ENCODE measurements around the gene USP3. TPM values are rescaled to one million over a fixed set of nuclear protein-coding genes. Genes with fewer than 3 reads are reported as not detected.

The USP3 gene
- total and polyA plus RNA-seq, 8 donors = 37.4 to 80.7 (median 42.3) TPM

DNA sequence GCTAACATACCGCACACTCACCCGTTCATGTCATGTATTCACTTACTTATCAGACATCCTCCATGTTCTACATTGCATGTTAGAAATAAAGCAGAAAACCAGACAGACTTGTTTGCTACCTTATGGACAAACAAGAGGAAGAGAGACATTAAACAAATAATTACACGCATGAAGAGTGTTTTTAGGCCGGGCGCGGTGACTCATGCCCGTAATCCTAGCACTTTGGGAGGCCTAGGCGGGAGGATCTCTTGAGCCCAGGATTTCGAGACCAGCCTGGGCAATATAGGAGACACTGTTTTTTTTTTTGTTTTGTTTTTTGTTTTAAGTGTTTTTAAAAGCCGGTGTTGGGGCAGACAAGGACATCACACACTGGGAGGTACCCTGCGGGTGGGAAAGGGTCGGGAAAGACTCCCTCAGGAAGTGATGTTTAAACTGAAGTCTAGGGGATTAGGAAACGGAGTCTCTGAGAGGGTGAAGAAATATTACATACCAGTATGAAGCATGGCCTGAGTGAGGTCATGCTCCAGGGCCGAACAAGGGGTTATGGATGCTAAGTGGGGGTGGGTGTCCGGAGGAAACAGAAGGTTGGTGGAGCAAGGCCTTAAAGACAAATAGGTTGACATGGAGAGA, 2.1 kb upstream of the USP3 start:
- peak overlapping the region in 1 of 2 donors; percentile 89 for H3K4me3 ChIP-seq
- no peaks in the 10 kb centered on the region for H3K9me3 ChIP-seq
- DNase-seq = no peak
- H3K36me3 ChIP-seq = no peaks in the 10 kb centered on the region
- no peak for ATAC-seq
- no peaks in the 10 kb centered on the region for H3K27me3 ChIP-seq
- intact Hi-C loops (cut with DNase I) = loop anchor here in 1 of 2 donors (10.0 kb wide), 1 partner anchor 93 kb away; the partner anchor contains the start of gene FBXL22
- peak overlapping the region; percentile 99 to 100 for H3K27ac ChIP-seq
- TF ChIP-seq, protein P1, sequence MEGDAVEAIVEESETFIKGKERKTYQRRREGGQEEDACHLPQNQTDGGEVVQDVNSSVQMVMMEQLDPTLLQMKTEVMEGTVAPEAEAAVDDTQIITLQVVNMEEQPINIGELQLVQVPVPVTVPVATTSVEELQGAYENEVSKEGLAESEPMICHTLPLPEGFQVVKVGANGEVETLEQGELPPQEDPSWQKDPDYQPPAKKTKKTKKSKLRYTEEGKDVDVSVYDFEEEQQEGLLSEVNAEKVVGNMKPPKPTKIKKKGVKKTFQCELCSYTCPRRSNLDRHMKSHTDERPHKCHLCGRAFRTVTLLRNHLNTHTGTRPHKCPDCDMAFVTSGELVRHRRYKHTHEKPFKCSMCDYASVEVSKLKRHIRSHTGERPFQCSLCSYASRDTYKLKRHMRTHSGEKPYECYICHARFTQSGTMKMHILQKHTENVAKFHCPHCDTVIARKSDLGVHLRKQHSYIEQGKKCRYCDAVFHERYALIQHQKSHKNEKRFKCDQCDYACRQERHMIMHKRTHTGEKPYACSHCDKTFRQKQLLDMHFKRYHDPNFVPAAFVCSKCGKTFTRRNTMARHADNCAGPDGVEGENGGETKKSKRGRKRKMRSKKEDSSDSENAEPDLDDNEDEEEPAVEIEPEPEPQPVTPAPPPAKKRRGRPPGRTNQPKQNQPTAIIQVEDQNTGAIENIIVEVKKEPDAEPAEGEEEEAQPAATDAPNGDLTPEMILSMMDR (IDR thresholded peaks at IDR 0.05) = no peak
- peaks cover 37 to 72% of the 10 kb centered on the region in 2 donors for H3K4me1 ChIP-seq

DNA sequence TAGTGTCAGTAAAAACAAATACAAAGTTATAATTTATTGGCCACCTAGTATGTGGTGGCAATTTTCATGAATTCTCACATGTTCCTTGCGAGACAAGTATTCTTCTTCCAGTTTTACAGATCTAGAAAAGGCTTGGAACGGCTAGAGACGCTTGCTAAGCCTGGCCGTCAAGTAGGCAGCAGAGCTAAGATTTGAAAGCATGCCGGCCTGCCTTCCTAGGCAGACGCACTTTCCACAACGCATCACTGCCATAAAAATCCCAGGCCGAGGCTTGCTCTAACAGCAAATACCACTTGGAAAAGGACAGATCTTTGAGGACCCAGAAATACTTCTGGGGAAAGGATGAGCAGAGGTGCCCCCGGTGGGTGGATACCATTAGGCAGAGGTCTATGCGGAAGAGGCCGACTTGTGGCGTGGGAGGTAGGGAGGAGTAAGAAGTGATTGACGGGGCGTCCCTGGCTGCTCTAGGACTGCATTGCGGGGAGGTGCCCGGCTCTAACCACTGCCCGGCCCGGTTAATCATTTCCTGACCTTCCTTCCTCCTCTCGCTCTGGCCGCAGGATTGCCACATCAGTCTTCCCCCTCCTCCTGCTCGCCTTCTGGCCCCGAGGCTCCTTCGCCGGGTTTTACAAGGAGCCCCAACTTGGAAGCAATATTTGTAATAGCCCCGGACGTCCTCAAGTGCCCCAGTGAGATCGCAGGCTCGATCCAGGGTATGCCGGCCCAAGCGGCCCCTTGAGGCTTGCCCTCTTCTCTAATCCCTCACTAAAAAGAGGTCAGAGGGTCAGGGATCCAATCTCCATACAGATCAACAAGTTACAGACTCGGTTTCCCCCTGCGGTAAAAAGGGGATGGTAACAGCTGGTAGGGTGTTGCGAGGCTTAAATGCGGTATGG, 1.3 kb upstream of the USP3 start:
- H3K36me3 ChIP-seq = no peaks in the 10 kb centered on the region
- TF ChIP-seq, protein P1 (IDR thresholded peaks at IDR 0.05) = no peak
- intact Hi-C loops (cut with DNase I) = loop anchor here in 1 of 2 donors (10.0 kb wide), 1 partner anchor 92 kb away; the partner anchor contains the start of gene FBXL22
- DNase-seq (peak; percentile 46 to 98 (median 90)), ATAC-seq (peak; percentile 61)
- H3K4me1 ChIP-seq = peaks cover 41 to 72% of the 10 kb centered on the region in 2 donors
- no peaks in the 10 kb centered on the region for H3K27me3 ChIP-seq
- peak overlapping the region; percentile 99 to 100 for H3K27ac ChIP-seq
- H3K9me3 ChIP-seq = no peaks in the 10 kb centered on the region
- peak overlapping the region; percentile 54 to 89 for H3K4me3 ChIP-seq

DNA sequence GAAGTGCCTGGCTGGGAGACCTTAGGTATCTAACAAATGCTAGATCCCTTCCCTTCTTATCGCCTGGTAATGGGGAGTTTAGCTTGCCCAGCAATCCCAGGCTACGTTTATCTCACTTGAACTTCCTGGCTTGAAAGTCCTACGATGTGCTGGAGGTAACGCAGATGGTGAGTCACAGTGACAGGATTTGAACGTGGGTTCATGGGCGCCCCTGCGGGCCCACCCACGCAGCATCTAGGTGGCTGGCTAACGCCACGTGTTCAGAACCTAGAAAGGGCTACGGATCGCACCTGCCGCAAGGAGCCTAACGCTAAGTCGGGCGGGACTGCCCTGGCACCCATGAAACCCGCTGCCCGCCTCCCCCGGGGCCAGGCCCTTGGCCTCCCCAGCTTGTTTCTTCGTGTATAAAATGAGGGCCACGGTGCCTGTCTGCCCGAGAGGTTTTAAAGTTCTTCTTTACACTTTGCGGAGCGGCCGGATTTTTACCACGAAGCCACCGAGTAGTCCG, 600 bp upstream of the USP3 start:
- ATAC-seq = peak; percentile 31
- peak overlapping the region; percentile 54 to 89 for H3K4me3 ChIP-seq
- H3K4me1 ChIP-seq = peaks cover 42 to 75% of the 10 kb centered on the region in 2 donors
- H3K9me3 ChIP-seq = no peaks in the 10 kb centered on the region
- H3K36me3 ChIP-seq = no peaks in the 10 kb centered on the region
- intact Hi-C loops (cut with DNase I) = loop anchor here in 1 of 2 donors (10.0 kb wide), 1 partner anchor 91 kb away; the partner anchor contains the start of gene FBXL22
- no peaks in the 10 kb centered on the region for H3K27me3 ChIP-seq
- TF ChIP-seq, protein P1 (IDR thresholded peaks at IDR 0.05) = no peak
- H3K27ac ChIP-seq = peak overlapping the region; percentile 99 to 100
- peak in 3 of 4 donors; percentile 59 to 88 (median 75) for DNase-seq

DNA sequence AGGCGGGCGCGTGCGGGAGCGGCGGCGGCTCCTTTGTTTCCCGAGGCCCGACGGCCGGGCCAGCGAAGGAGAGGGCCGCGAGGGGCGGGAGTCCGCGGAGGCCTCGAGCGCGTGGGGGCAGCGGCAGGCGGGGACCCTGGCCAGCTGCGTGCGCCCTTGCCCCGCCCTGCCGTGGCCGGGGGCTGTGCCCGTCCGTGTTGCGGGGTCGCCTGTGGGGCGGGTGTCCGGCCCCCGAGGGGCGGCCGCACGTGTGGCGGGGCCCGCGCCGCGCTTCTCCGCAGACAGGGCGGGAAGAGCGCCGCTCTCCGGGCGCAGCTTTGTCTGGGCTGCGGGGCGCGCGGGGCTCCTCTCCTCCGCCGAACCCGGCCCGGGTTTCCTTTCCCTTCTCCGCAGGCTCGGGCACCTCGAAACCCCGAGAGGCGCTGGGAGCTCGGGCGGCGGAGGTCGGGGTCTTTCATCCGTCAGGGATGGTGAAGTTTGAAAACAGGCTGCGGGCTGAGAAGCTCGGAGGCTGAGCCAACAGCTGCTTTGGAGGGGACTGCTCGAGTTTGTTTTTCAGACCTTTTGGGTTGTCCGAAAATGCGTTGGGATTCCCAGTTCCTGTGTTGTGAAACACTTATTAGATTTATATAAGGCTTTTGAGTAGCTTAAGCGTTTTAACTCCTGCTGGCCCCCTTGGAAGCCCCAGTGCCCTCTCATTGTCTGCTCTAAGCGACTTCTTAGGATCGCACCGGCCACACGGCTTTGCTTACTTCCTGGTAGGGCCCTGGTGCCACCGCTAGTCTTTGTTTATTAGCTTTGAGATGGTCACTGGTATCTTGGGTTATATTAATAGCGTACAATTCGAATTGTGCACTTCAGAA, 817 bp downstream of the USP3 start:
- H3K4me1 ChIP-seq = peaks cover 49 to 75% of the 10 kb centered on the region in 2 donors

More for the DNA sequence above, 817 bp downstream of the USP3 start:
- Histone ChIP-seq H3K9me3 (no peaks in the 10 kb centered on the region), H3K4me3 (peak overlapping the region; percentile 83 to 89), H3K27me3 (no peaks in the 10 kb centered on the region), H3K27ac (peak overlapping the region; percentile 99 to 100), H3K36me3 (no peaks in the 10 kb centered on the region)
- ATAC-seq (no peak), DNase-seq (peak; percentile 54 to 90 (median 68))
- intact Hi-C loops (cut with DNase I) = loop anchor here in 1 of 2 donors (10.0 kb wide), 1 partner anchor 90 kb away; the partner anchor contains the start of gene FBXL22
- TF ChIP-seq, protein P1 (IDR thresholded peaks at IDR 0.05) = peak in 1 of 2 donors; percentile 25

Data from left lung (tissue), 10 donors.